ENCODE data around the gene AKAP6. TPM values are rescaled to one million over a fixed set of nuclear protein-coding genes. Genes with fewer than 3 reads are reported as not detected.
"Not testable (repeated sequence)": the region's sequence is repeated elsewhere in the genome, so short reads cannot be mapped to it uniquely, and the experiment has no call there.

AKAP6 gene
- total RNA-seq, 1 experiment from 2014 or later = 0.96 TPM

GRCh38 chr14:32443890-32444661, 115.0 kb downstream of the AKAP6 start:
- no peak for DNase-seq (ENCODE audit: low read depth)

GRCh38 chr14:32447371-32447770, 118.3 kb downstream of the AKAP6 start:
- DNase-seq (ENCODE audit: low read depth) = no peak

GRCh38 chr14:32449648-32450047, 120.5 kb downstream of the AKAP6 start:
- no peak for DNase-seq (ENCODE audit: low read depth)

GRCh38 chr14:32450919-32451675, 122.0 kb downstream of the AKAP6 start:
- no peak for DNase-seq (ENCODE audit: low read depth)

GRCh38 chr14:32453857-32454810, 125.0 kb downstream of the AKAP6 start:
- no peak for DNase-seq (ENCODE audit: low read depth)

- DNase-seq (ENCODE audit: low read depth) = no peak
These were observed 128.3 kb downstream of the AKAP6 start for GRCh38 chr14:32457213-32457920.

GRCh38 chr14:32458720-32459119, 129.6 kb downstream of the AKAP6 start:
- DNase-seq (ENCODE audit: low read depth) = no peak

- DNase-seq (ENCODE audit: low read depth) = no peak
These were observed 131.2 kb downstream of the AKAP6 start for GRCh38 chr14:32460267-32460666.

GRCh38 chr14:32462553-32462952, 133.5 kb downstream of the AKAP6 start:
- DNase-seq (ENCODE audit: low read depth) = not testable (repeated sequence)

- DNase-seq (ENCODE audit: low read depth) = peak; percentile 71
These were observed 139.9 kb downstream of the AKAP6 start for GRCh38 chr14:32468955-32469354.

GRCh38 chr14:32469388-32470160, 140.5 kb downstream of the AKAP6 start:
- peak; percentile 39 for DNase-seq (ENCODE audit: low read depth)

GRCh38 chr14:32470161-32470715, 141.1 kb downstream of the AKAP6 start:
- DNase-seq (ENCODE audit: low read depth) = no peak

GRCh38 chr14:32471181-32471580, 142.1 kb downstream of the AKAP6 start:
- DNase-seq (ENCODE audit: low read depth) = no peak

GRCh38 chr14:32472076-32472475, 143.0 kb downstream of the AKAP6 start:
- DNase-seq (ENCODE audit: low read depth) = no peak

- DNase-seq (ENCODE audit: low read depth) = peak; percentile 71
These were observed 143.7 kb downstream of the AKAP6 start for GRCh38 chr14:32472512-32473463.

- DNase-seq (ENCODE audit: low read depth) = peak; percentile 10
These were observed 144.4 kb downstream of the AKAP6 start for GRCh38 chr14:32473464-32473855.

GRCh38 chr14:32474478-32475195, 145.5 kb downstream of the AKAP6 start:
- no peak for DNase-seq (ENCODE audit: low read depth)

GRCh38 chr14:32476532-32476931, 147.4 kb downstream of the AKAP6 start:
- no peak for DNase-seq (ENCODE audit: low read depth)
